Neural cell (in vitro differentiated cells): ENCODE results near the gene C2CD3. TPM values are rescaled to one million over a fixed set of nuclear protein-coding genes. Genes with fewer than 3 reads are reported as not detected.

Source experiments
- H2AFZ ChIP-seq: fragments of 200-600, 300-800 bp; sonication (generic), shearing (Covaris generic); 2 replicates; pipeline ENCODE4 v1.6.0; 2014; ENCODE audit warnings: low read depth, mild to moderate bottlenecking, antibody characterized with exemption, low read length, moderate library complexity
- H3F3A ChIP-seq: fragments of 200-600 bp; shearing (Covaris generic); 2 replicates; pipeline ENCODE4 v1.6.1; 2016; ENCODE audit warnings: mild to moderate bottlenecking, moderate library complexity, mixed read lengths, antibody characterized with exemption, low read length; ENCODE audit not compliant: insufficient read depth, poor library complexity, severe bottlenecking
- H3K27ac ChIP-seq: fragments of 200-600, 300-800 bp; sonication (generic), shearing (Covaris generic); 2 replicates; pipeline ENCODE4 v1.5.1; 2014; ENCODE audit warnings: mild to moderate bottlenecking, low read length, moderate library complexity
- H3K27me3 ChIP-seq: fragments of 300-800, 200-600 bp; sonication (generic), shearing (Covaris generic); 2 replicates; pipeline ENCODE4 v1.6.0; 2014; ENCODE audit warnings: mild to moderate bottlenecking, low read depth, low read length, moderate library complexity; ENCODE audit not compliant: insufficient read depth
- H3K36me3 ChIP-seq: fragments of 300-800, 200-600 bp; sonication (generic), shearing (Covaris generic); 2 replicates; pipeline ENCODE4 v1.5.1; 2014; ENCODE audit warnings: mild to moderate bottlenecking, antibody characterized with exemption, low read length, moderate library complexity; ENCODE audit not compliant: insufficient read depth
- H3K4me2 ChIP-seq: fragments of 300-800, 200-600 bp; sonication (generic), shearing (Covaris generic); 2 replicates; pipeline ENCODE4 v1.6.0; 2014; ENCODE audit warnings: mild to moderate bottlenecking, low read length
- H3K4me3 ChIP-seq: fragments of 300-800, 200-600 bp; sonication (generic), shearing (Covaris generic); 2 replicates; pipeline ENCODE4 v1.5.1; 2014; ENCODE audit warnings: mild to moderate bottlenecking, low read length, moderate library complexity
- H3K79me2 ChIP-seq: fragments of 200-600 bp; shearing (Covaris generic); replicated peaks from 2 replicates; pipeline ENCODE4 v1.6.0; 2014; ENCODE audit warnings: mild to moderate bottlenecking, low read length, moderate library complexity; ENCODE audit not compliant: insufficient read depth
- H3K9ac ChIP-seq: fragments of 300-800, 200-600 bp; sonication (generic), shearing (Covaris generic); 2 replicates; pipeline ENCODE4 v1.6.1; 2016; ENCODE audit warnings: mild to moderate bottlenecking, low read length, mixed read lengths
- H3K9me2 ChIP-seq: fragments of 200-600 bp; shearing (Covaris generic); 2 replicates; pipeline ENCODE4 v1.6.1; 2016; ENCODE audit warnings: mild to moderate bottlenecking, low read length, mixed read lengths; ENCODE audit not compliant: insufficient read depth
- H3K9me3 ChIP-seq: fragments of 200-600, 300-800 bp; sonication (generic), shearing (Covaris generic); 2 replicates; pipeline ENCODE4 v1.6.1; 2016; ENCODE audit warnings: mild to moderate bottlenecking, mixed run types, low read length, moderate library complexity, mixed read lengths
- H4K20me1 ChIP-seq: fragments of 200-600 bp; shearing (Covaris generic); 2 replicates; pipeline ENCODE4 v1.6.1; 2016; ENCODE audit warnings: mild to moderate bottlenecking, mixed run types; ENCODE audit not compliant: insufficient read depth
- EP300 ChIP-seq: fragments of 450-650 bp; conservative IDR thresholded peaks from 2 replicates; pipeline ENCODE4 v1.6.1; 2014; ENCODE audit warnings: antibody characterized with exemption, mild to moderate bottlenecking, moderate library complexity; ENCODE audit not compliant: poor library complexity, severe bottlenecking
- EZH2 ChIP-seq: fragments of 200-600, 300-800 bp; shearing (Covaris generic), sonication (generic); IDR thresholded peaks from 2 replicates; pipeline ENCODE4 v1.6.1; 2014; ENCODE audit warnings: antibody characterized with exemption, low read length, borderline replicate concordance, mild to moderate bottlenecking; ENCODE audit not compliant: insufficient read depth, poor library complexity, severe bottlenecking
- MXI1 ChIP-seq: fragments of 450-650 bp; conservative IDR thresholded peaks from 2 replicates; pipeline ENCODE4 v1.6.1; 2014; ENCODE audit warnings: antibody characterized with exemption, mild to moderate bottlenecking; ENCODE audit not compliant: poor library complexity, severe bottlenecking
- POLR2AphosphoS5 ChIP-seq: IDR thresholded peaks from 2 replicates; pipeline ENCODE4 v1.6.1; 2012
- RAD21 ChIP-seq: fragments of 450-650 bp; conservative IDR thresholded peaks from 2 replicates; pipeline ENCODE4 v1.6.1; 2014; ENCODE audit warnings: antibody characterized with exemption, mild to moderate bottlenecking, moderate library complexity
- SMC3 ChIP-seq: fragments of 450-650 bp; conservative IDR thresholded peaks from 2 replicates; pipeline ENCODE4 v1.6.1; 2014; ENCODE audit warnings: antibody characterized with exemption, mild to moderate bottlenecking, moderate library complexity; ENCODE audit not compliant: poor library complexity
- TAF1 ChIP-seq: IDR thresholded peaks from 2 replicates; pipeline ENCODE4 v1.6.1; 2012; ENCODE audit warnings: low read depth
- polyA plus RNA-seq: library from polyadenylated mRNA; depleted of rRNA; stranded (reverse); fragments of >200 nt; gene quantifications from 2 replicates; pipeline ENCODE4 v1.2.3, GENCODE V29; 2014
- TF ChIP-seq, protein P1 (sequence below): IDR thresholded peaks from 2 replicates; pipeline ENCODE4 v1.6.1; 2012; ENCODE audit warnings: borderline replicate concordance
- TF ChIP-seq, protein P2 (sequence below): fragments of 450-650 bp; IDR thresholded peaks from 2 replicates; pipeline ENCODE4 v1.5.1; 2014; ENCODE audit warnings: antibody characterized with exemption, mild to moderate bottlenecking, moderate library complexity; ENCODE audit not compliant: poor library complexity, severe bottlenecking

Gene C2CD3
- polyA plus RNA-seq, 1 donor from 2014 or later, result 13.2 TPM

DNA sequence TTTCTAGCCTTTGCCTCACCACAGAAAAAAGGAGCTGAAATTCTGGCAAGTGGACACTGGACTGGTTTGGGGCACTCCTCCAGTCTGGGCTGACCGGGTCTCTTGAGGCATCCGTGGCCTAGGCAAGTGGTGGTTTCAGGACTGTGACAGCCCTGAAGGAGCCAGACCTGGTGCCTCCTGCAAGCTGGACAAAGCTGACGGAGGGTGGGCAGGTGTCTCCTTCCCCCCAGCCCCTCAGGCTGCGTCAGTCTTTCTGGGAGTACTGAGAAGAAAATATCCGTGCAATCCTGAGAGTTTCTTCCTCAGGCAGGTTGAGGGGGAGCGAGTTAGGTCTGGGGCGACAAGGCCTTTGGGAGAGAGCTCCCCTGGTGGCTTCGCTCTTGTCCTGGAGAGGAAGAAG is 157.7 kb downstream of the C2CD3 start:
- TF ChIP-seq POLR2AphosphoS5, result no peak
- TF ChIP-seq, protein P1, sequence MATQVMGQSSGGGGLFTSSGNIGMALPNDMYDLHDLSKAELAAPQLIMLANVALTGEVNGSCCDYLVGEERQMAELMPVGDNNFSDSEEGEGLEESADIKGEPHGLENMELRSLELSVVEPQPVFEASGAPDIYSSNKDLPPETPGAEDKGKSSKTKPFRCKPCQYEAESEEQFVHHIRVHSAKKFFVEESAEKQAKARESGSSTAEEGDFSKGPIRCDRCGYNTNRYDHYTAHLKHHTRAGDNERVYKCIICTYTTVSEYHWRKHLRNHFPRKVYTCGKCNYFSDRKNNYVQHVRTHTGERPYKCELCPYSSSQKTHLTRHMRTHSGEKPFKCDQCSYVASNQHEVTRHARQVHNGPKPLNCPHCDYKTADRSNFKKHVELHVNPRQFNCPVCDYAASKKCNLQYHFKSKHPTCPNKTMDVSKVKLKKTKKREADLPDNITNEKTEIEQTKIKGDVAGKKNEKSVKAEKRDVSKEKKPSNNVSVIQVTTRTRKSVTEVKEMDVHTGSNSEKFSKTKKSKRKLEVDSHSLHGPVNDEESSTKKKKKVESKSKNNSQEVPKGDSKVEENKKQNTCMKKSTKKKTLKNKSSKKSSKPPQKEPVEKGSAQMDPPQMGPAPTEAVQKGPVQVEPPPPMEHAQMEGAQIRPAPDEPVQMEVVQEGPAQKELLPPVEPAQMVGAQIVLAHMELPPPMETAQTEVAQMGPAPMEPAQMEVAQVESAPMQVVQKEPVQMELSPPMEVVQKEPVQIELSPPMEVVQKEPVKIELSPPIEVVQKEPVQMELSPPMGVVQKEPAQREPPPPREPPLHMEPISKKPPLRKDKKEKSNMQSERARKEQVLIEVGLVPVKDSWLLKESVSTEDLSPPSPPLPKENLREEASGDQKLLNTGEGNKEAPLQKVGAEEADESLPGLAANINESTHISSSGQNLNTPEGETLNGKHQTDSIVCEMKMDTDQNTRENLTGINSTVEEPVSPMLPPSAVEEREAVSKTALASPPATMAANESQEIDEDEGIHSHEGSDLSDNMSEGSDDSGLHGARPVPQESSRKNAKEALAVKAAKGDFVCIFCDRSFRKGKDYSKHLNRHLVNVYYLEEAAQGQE, result no peak
- TF ChIP-seq, protein P2, sequence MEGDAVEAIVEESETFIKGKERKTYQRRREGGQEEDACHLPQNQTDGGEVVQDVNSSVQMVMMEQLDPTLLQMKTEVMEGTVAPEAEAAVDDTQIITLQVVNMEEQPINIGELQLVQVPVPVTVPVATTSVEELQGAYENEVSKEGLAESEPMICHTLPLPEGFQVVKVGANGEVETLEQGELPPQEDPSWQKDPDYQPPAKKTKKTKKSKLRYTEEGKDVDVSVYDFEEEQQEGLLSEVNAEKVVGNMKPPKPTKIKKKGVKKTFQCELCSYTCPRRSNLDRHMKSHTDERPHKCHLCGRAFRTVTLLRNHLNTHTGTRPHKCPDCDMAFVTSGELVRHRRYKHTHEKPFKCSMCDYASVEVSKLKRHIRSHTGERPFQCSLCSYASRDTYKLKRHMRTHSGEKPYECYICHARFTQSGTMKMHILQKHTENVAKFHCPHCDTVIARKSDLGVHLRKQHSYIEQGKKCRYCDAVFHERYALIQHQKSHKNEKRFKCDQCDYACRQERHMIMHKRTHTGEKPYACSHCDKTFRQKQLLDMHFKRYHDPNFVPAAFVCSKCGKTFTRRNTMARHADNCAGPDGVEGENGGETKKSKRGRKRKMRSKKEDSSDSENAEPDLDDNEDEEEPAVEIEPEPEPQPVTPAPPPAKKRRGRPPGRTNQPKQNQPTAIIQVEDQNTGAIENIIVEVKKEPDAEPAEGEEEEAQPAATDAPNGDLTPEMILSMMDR, result no peak
- no peak for TF ChIP-seq RAD21
- no peak for TF ChIP-seq SMC3
- TF ChIP-seq MXI1, result no peak
- no peak for TF ChIP-seq EP300
- TF ChIP-seq TAF1, result no peak
- TF ChIP-seq EZH2, result no peak
- H3K4me3 ChIP-seq, result no peak overlapping the region

DNA sequence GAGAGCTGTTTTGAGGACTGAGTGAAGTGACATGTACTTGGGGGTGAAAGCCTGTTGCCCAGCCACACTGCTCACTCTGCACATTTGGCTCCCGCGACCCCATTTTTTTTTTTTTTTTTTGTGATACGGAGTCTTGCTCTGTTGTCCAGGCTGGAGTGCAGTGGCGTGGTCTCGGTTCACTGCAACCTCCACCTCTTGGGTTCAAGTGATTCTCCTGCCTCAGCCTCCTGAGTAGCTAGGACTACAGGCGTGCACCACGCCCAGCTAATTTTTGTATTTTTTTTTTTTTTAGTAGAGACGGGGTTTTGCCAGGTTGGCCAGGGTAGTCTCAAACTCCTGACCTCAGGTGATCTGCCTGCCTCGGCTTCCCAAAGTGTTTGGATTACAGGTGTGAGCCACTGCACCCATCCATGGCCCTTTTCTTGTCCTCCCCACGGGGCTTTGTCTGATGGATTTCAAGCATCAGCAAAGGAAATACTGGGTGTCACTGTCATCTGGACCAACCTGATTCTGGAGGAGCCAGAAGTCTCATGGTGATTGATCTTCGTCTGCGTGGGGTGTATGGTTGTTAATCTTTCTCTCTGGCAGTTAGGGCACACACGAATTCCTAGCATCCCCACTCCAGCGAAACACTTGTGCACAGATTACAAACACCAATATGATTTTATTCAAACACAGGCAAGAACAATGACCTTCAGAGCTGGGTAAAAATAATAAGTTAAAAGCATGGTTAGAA is 158.6 kb downstream of the C2CD3 start:
- H3K36me3 ChIP-seq, result no peaks in the 10 kb centered on the region
- H3K4me2 ChIP-seq, result no peak overlapping the region

More for the DNA sequence above, 157.7 kb downstream of the C2CD3 start:
- no peak overlapping the region for H2AFZ ChIP-seq
- H3K27ac ChIP-seq, result no peak overlapping the region
- H3K79me2 ChIP-seq, result no peaks in the 10 kb centered on the region
- H3K9me2 ChIP-seq, result no peaks in the 10 kb centered on the region
- no peaks in the 10 kb centered on the region for H3K9me3 ChIP-seq
- no peaks in the 10 kb centered on the region for H3F3A ChIP-seq
- H3K4me2 ChIP-seq, result no peak overlapping the region
- H3K27me3 ChIP-seq, result no peaks in the 10 kb centered on the region
- no peaks in the 10 kb centered on the region for H3K36me3 ChIP-seq
- no peak overlapping the region for H3K9ac ChIP-seq
- H4K20me1 ChIP-seq, result no peaks in the 10 kb centered on the region

More for the DNA sequence above, 158.6 kb downstream of the C2CD3 start:
- no peak overlapping the region for H3K27ac ChIP-seq
- no peaks in the 10 kb centered on the region for H3F3A ChIP-seq
- H2AFZ ChIP-seq, result no peak overlapping the region
- no peaks in the 10 kb centered on the region for H4K20me1 ChIP-seq
- H3K9ac ChIP-seq, result no peak overlapping the region
- H3K9me3 ChIP-seq, result no peaks in the 10 kb centered on the region
- H3K27me3 ChIP-seq, result no peaks in the 10 kb centered on the region
- H3K79me2 ChIP-seq, result no peaks in the 10 kb centered on the region
- H3K4me3 ChIP-seq, result no peak overlapping the region
- TF ChIP-seq RAD21 (no peak), MXI1 (no peak), TAF1 (no peak), POLR2AphosphoS5 (no peak), EP300 (no peak), EZH2 (no peak), SMC3 (no peak)
- TF ChIP-seq, protein P2, result no peak
- TF ChIP-seq, protein P1, result no peak
- H3K9me2 ChIP-seq, result no peaks in the 10 kb centered on the region
